ENCODE data around the gene PRR7.

PRR7 gene

GRCh38 chr5:177437623-177438022, 9.0 kb upstream of the PRR7 start:
- no peak for DNase-seq (ENCODE audit: low spot score)

DNA sequence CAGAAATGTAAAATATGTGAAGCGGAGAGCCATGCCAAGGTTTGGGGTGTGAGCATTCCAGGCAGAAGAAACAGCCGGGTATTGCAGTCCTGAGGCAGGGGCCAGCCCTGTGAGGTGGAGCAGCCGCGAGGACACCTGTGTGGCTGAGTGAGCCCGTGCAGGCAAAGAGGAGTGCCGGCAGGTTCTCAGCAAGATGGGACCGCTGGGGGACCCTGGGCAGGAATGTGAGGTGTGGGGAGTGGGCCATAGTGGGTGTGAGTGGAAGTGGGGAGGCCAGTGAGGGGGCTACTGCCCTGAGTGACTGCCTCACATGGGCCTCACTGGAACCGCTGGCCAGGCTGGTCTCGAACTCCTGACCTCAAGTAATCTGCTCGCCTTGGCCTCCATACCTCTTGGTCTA, 8.1 kb upstream of the PRR7 start:
- DNase-seq (ENCODE audit: low spot score) = no peak

DNA sequence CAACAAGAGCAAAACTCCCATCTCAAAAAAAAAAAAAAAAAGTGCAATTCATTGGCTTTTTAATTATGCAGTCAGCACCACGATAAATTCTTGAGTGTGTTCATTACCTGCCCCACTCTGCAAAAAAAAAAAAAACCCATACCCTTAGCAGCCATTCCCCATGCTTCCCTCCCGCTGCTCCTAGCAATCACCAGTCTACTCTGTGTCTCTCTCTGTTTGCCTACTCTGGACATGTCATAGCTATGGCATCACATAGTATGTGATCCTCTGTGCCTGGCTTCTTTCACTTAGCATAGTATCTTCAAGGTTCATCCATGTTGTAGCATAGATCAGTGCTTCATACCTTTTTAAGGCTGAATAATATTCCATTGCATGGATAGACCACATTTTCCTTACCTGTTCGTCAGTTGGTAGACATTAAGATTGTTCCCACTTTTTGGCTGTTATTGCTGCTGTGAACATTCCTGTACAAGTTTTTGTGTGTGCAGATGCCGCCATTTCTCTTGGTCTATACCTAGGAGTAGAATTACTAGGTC, 7.0 kb upstream of the PRR7 start:
- no peak for DNase-seq (ENCODE audit: low spot score)

DNA sequence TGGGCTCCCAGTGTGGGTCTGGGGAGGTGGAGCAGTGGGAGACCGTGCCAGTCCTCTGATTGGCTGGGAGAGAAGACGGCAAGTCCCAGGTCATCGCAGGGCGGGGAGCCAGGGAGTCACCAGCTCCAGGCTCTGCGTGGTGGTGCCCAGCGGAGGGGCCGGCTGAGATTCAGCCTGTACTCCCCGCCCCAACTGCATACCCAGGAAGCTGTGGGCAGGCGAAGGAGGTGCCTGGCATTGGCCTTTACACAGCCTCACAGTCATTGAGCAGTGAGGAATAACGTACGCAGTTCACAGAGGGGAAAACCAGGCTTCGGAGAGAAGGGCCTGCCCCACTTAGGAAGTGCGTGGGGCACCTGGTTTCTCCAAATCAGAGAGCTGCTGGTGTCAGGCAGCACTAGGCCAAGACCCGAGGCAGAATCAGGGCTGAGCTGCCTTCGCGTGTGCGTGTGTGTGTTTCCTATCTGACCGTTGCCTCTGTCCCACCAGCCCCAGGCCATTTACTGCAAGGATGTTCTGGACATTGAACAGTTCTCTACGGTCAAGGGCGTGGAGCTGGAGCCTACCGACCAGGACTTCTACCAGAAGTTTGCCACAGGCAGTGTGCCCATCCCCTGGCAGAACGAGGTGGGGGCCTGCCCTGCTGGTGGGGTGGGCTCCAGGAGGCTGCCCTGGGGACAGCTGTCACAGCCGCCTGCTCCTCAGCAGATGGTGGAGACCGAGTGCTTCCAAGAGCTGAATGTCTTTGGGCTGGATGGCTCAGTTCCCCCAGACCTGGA, 6.2 kb upstream of the PRR7 start:
- DNase-seq (ENCODE audit: low spot score) = no peak

- no peak for DNase-seq (ENCODE audit: low spot score)
Observed at GRCh38 chr5:177440990-177441780, 5.4 kb upstream of the PRR7 start.

- no peak for DNase-seq (ENCODE audit: low spot score)
Observed at GRCh38 chr5:177442066-177442826, 4.4 kb upstream of the PRR7 start.

DNA sequence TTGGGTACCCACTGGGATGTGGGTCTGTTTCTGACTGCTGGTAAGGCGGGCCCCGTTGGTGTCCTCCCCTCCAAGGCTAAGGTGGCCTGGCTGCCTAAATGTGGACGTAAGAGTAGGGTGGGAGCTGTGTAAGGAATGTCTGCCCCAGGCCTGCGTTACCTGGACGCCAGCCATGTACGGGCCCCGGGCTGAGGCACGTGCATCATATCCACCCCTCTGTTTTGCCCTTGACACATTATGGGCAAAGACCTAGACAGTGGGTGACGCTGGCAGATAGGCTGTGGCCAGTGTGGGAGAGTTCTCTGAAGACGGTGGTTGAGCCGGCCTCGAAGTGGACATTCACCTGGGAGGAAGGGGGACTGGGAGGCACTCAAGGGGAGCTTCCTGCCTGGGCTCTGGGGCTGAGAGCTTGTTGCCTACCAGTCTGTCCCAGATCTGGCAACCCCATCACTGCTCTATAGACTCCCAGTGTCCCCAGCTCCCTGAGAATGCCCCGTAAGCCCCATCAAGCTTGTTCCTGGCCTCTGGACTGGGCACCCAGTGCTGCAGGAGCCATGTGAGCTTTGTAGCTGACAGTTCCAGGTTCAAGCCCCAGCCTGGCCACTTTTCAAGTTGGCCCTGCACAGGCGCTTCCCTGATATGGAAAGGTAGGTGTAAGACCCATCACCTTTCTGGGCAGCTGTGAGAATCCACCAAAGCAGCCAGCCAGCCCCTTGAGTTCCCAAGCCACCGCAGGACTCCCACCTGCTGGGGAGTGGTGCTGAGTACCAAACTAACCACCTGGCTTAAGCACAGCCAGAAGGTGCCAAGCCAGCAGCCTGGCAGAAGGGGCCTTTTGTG, 3.2 kb upstream of the PRR7 start:
- no peak for DNase-seq (ENCODE audit: low spot score)

DNA sequence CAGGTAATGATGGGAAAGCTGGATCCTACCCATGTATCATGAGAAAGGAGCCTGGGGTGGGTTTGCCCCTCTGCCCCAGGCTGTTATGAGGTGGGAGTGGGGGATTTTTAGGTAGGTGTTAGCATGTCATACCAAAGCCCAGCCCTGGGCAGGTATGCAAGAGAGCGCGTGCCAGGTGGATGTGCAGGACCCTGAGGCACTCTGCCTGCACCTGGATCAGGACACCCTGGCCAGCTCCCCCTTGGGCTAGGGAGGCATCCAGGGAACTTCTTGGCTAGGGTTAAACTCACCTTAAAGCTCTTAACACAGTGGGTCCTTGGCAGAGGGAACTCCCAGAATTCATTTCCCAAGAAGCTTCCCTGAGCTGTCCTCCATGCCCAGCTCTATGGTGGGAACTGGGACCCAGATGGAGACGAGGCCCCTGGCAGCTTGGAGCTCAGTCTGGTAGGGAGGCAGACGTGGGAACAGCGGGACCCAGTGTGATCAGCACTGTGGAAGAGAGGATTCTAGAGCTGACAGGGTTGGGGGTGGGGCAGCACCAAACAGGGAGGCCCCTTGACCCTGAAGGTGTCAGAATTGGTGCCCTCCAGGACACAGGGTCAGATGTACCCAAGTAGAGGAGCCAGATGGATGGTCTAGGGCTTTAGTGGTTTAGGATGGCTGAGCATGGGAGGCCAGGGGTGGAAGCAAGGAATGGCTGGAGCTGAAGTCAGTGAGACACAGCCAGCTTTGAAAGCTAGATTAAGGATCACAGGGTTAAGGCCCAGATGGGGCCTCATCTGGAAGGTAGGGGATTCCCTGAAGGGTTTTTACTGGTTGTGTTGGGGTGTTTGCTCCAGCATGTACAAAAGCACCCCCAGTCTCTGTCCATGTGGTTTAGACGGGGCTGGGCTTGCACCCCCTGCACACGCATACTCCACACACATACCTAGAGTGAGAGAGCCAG, 2.2 kb upstream of the PRR7 start:
- no peak for DNase-seq (ENCODE audit: low spot score)

DNA sequence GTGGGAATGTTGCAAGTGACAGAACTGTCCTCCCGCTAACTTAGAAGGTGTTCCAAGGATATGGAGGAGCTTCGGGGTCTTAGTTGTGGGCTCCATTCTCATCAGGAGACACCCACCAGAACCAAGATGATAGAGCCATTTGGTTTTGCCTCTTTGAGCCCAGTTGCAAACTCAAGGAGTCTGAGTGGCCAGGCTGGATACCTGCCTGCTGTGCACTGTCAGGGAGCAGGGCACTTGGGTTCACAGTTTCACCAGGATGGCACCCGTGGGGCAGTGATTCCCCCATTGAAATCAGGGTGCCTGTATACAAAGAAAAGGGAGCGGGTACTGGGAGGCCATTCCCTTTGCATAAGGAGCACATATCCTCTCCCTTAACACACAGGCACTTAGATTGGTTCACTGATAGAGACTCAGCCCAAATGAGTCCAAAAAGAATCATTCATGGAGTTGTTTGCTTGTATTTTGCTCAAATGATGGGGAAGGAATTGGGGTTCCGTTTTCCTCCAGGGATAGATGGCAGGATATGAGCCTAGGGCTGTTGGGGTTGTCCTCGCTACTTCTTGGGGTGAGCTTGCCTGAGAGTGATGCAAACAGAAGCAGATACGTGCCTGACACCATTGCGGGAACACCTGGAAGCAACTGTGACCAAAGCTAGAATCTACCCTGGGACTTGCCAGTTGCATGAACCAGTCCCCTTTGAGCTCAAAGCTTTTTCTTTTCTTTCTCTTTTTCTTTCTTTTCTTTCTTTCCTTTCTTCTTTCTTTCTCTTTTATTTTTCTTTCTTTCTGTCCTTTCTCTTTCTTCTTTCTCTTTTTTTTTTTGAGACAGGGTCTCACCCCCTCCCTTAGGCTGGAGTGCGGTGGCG, 1.3 kb upstream of the PRR7 start:
- no peak for DNase-seq (ENCODE audit: low spot score)

DNA sequence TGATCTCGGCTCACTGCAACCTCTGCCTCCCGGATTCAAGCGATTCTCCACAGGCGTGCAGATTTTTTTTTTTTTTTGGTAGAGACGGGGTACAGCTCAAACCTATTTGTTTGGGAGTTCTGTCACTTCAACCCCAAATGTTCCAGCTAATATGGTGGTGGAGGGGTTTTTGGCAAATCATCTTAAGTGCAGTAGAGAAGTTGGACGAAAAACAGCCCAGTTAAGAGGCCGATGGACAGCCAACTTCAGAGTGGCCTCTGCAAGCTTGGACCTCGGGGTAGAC, 756 bp upstream of the PRR7 start:
- no peak for DNase-seq (ENCODE audit: low spot score)

DNA sequence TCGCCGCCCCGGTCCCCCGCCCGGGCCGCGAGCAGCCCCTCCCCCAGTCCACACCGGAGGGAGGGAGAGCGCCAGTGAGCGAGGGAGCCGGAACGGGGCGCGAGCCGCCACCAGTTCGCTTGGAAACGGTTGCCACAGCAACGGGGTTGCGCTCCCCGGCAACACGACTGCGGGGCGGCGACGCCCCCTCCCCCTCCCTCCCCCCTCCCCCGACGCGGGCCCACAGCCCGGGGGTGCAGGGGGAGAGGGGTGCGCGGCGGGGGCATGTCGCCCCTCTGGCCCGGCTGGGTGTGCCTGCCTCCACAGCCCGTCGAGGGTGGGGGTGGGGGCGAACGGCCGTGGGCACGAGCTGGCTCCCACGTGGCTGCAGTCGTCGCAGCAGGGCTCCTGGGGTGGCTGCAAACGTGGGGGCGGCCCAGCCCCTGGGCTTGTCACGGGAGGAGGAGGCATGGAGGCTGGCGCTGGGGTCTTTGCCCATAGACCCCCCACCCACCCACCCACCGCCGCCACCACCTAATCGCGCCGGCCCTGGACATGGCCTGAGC, 524 bp downstream of the PRR7 start:
- DNase-seq (ENCODE audit: low spot score) = peak; percentile 86

GRCh38 chr5:177447611-177448243, 1.1 kb downstream of the PRR7 start:
- no peak for DNase-seq (ENCODE audit: low spot score)

GRCh38 chr5:177448244-177448950, 1.8 kb downstream of the PRR7 start:
- DNase-seq (ENCODE audit: low spot score) = no peak

DNA sequence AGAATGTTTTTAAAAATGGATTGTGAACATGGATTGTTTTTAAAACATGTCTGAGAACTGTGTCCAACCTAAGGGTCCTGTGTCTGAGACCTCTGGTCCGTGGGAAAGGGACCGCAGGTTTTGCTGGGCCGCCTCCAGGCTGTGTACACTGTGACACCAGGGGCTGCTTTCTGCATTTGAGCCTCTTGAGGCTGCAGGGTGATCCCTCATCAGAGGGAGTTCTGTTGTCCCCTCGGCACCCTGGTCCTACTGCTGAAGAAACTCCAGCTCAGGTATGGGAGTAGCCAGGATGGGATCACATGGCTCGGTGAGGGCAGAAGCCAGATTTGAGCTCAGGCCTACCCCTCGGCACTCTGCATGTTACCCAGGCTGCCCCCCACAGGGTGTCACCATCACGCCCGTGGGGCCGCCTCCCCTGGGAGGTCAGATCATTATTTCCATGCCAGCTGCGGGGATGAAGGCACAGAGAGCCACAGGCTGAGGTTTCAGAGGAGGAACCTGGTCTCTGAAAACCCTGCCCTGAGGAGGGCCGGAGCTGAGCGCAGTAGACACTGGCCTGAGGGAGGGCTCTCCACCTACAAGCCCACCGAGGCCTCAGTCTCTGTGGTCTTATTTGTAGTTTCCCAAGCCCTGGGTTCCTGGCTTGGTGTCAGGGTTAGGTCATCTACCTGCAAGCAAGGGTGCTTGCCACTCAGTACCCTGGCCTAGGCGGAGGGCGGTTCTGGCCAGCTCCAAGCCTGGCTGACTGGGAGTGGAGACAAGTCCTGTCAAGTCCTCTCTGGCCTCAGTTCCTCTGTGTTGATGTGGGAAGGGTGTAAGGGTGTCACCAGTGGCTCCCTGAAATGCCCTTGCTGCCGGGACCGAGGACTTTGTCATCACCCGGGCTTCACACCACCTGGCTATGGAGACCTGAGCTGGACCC, 2.8 kb downstream of the PRR7 start:
- DNase-seq (ENCODE audit: low spot score) = no peak

DNA sequence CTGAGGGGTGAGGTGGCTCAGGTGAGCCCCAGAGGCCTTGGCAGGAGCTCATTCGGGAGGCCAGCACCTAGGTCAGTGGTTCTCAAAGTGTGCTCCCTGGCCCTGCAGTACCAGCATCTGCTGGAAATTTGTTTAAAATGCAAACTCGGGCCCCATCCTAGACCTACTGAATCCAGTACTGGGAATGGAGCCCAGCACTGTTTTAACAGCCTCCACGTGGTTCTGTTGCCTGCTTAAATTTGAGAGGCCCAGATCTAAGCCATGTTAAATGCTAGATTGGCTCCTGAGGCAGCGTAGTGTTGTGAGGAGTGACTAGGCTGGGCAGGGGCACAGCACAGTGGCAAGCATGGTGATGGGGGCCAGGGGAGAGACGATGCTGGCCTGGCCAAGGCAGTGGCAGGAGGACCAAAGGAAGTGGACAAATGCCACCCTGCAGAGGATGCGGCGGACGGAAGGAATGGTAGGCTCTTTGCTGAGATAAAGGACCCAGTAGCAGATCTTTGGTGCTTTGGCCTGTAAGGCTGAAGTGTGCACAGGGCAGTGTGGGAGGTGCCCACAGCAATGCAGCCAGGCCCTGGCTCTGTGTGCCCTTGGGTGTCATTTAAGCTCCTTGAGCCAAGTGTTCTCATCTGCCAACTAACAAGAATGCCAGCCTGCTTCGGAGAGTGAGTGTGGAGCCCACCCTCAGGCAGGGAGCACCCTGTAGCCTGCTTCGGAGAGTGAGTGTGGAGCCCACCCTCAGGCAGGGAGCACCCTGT, 4.2 kb downstream of the PRR7 start:
- DNase-seq (ENCODE audit: low spot score) = no peak
